MCF 10A (cell line): ENCODE measurements around the gene C1QTNF9B. TPM values are rescaled to one million over a fixed set of nuclear protein-coding genes. Genes with fewer than 3 reads are reported as not detected.
"Not testable (repeated sequence)": the region's sequence is repeated elsewhere in the genome, so short reads cannot be mapped to it uniquely, and the experiment has no call there.

ENCODE experiments used
- BruUV-seq: library from RNA; stranded (reverse); fragments of 400-500 nt; replicated peaks from 2 replicates; lab custom pipeline; 2021; lab: Mats Ljungman, UMichigan
- CTCF ChIA-PET: fragments of 300-600 bp; sonication (Branson Sonifier 250); formaldehyde crosslinking; extraction: SDS; loops from one replicate; lab custom pipeline; 2021; ENCODE audit warnings: antibody characterized with exemption, inconsistent platforms; lab: Yijun Ruan, JAX
- POLR2A ChIA-PET: fragments of 300-600, 350-650 bp; sonication (Branson Sonifier 250); formaldehyde crosslinking; extraction: SDS; loops from one replicate; lab custom pipeline; 2020; ENCODE audit warnings: antibody characterized with exemption, inconsistent platforms; lab: Yijun Ruan, JAX
- DNase-seq: peaks from one replicate; pipeline ENCODE4 v3.0.0-alpha.2; 2018; ENCODE audit not compliant: unreplicated experiment
- H3K27ac Mint-ChIP-seq: one replicate; pipeline ENCODE4 v1.8.0; 2022; ENCODE audit warnings: mild to moderate bottlenecking, low read depth, mixed read lengths; ENCODE audit not compliant: unreplicated experiment
- H3K27me3 Mint-ChIP-seq: one replicate; pipeline ENCODE4 v1.8.0; 2022; ENCODE audit warnings: mixed read lengths; ENCODE audit not compliant: insufficient read depth, unreplicated experiment
- H3K36me3 Mint-ChIP-seq: one replicate; pipeline ENCODE4 v1.8.0; 2022; ENCODE audit warnings: mild to moderate bottlenecking, moderate library complexity, mixed read lengths; ENCODE audit not compliant: insufficient read depth, unreplicated experiment
- H3K4me1 Mint-ChIP-seq: one replicate; pipeline ENCODE4 v1.8.0; 2022; ENCODE audit warnings: mixed read lengths; ENCODE audit not compliant: insufficient read depth, unreplicated experiment
- H3K4me3 Mint-ChIP-seq: one replicate; pipeline ENCODE4 v1.8.0; 2022; ENCODE audit warnings: mild to moderate bottlenecking, moderate library complexity, mixed read lengths; ENCODE audit not compliant: unreplicated experiment
- H3K9me3 Mint-ChIP-seq: one replicate; pipeline ENCODE4 v1.8.0; 2022; ENCODE audit warnings: mixed read lengths; ENCODE audit not compliant: unreplicated experiment
- intact Hi-C: fragments of 100-400 bp; cut with micrococcal nuclease; formaldehyde crosslinking; loops from 2 replicates; pipeline ENCODE4 v1.14.1; 2022
- total RNA-seq: library from RNA; stranded (reverse); gene quantifications from 2 replicates; pipeline ENCODE4 v1.2.3, GENCODE V29; 2022
- TF ChIP-seq, protein P1 (sequence below): fragments of 200-600 bp; IDR thresholded peaks from one replicate; pipeline ENCODE4 v1.8.0; 2022; ENCODE audit warnings: antibody characterized with exemption, mild to moderate bottlenecking; ENCODE audit not compliant: unreplicated experiment

The C1QTNF9B gene
- total RNA-seq, 1 experiment from 2014 or later = not detected

DNA sequence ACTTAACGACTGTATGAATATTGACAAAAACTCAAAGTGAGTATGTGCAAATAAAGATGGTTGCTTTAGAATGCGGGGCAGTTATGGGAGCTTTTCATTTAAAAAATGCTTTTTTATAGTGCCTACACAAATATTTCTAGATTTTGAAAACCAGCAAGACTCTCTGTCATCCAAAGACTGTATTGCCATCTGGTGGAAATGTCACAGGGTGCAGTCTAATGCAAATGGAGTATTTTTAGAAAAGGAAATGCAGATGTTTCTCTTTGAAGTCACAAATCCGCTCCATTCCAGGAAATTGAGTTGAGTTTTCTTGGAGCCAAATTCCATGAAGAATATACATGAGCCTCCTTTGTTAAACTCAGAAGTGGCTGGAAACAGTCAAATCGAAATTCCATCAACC, 2.3 kb upstream of the C1QTNF9B start:
- Mint-ChIP-seq H3K27ac (no peak overlapping the region), H3K4me1 (no peaks in the 10 kb centered on the region), H3K4me3 (no peak overlapping the region), H3K27me3 (peaks cover 8% of the 10 kb centered on the region), H3K36me3 (no peaks in the 10 kb centered on the region), H3K9me3 (no peaks in the 10 kb centered on the region)
- DNase-seq = peak; percentile 52
- CTCF ChIA-PET = interaction anchor here (0.8 to 5.2 kb wide), 20 partner anchors 8 to 1098 kb away, joined by 3 to 40 read pairs (median 4); partner anchors contain the start of gene MIPEP
- BruUV-seq = no TSS peak
- intact Hi-C loops = loop anchor here (1.0 kb wide), 1 partner anchor 433 kb away; no protein-coding TSS in a partner anchor
- TF ChIP-seq, protein P1, sequence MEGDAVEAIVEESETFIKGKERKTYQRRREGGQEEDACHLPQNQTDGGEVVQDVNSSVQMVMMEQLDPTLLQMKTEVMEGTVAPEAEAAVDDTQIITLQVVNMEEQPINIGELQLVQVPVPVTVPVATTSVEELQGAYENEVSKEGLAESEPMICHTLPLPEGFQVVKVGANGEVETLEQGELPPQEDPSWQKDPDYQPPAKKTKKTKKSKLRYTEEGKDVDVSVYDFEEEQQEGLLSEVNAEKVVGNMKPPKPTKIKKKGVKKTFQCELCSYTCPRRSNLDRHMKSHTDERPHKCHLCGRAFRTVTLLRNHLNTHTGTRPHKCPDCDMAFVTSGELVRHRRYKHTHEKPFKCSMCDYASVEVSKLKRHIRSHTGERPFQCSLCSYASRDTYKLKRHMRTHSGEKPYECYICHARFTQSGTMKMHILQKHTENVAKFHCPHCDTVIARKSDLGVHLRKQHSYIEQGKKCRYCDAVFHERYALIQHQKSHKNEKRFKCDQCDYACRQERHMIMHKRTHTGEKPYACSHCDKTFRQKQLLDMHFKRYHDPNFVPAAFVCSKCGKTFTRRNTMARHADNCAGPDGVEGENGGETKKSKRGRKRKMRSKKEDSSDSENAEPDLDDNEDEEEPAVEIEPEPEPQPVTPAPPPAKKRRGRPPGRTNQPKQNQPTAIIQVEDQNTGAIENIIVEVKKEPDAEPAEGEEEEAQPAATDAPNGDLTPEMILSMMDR = peak; percentile 47
- POLR2A ChIA-PET = interaction anchor here (0.6 to 1.6 kb wide), 2 partner anchors 11 to 433 kb away, joined by 3 to 4 read pairs; no protein-coding TSS in a partner anchor

DNA sequence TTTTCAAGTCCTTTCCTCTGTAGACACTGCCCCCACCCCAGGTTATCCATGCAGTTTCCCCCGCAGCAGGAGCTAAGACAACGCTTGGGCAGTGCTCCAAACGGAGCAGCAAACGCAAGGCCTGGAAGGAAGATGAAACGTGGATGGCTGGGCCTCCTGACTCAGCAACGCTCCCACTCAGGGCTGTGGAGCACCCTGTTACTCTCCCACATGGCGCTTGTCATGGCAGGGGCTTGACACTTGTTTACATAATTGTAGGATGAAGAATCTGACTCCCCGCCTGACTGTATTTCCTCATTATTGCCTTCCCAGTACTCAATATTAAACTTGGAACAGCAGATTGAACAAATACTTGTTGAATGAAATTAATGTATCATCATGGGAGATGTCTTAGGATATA, 799 bp upstream of the C1QTNF9B start:
- intact Hi-C loops = no loop called here
- no peaks in the 10 kb centered on the region for H3K36me3 Mint-ChIP-seq
- ChIA-PET POLR2A (no interaction called here), CTCF (interaction anchor here (0.6 to 5.2 kb wide), 14 partner anchors 9 to 1604 kb away, joined by 3 to 40 read pairs (median 4); partner anchors contain the start of gene MIPEP)
- H3K4me1 Mint-ChIP-seq = no peaks in the 10 kb centered on the region
- H3K9me3 Mint-ChIP-seq = no peaks in the 10 kb centered on the region
- no TSS peak for BruUV-seq
- H3K27me3 Mint-ChIP-seq = peaks cover 8% of the 10 kb centered on the region
- no peak overlapping the region for H3K27ac Mint-ChIP-seq
- DNase-seq = no peak
- TF ChIP-seq, protein P1 = no peak
- no peak overlapping the region for H3K4me3 Mint-ChIP-seq

DNA sequence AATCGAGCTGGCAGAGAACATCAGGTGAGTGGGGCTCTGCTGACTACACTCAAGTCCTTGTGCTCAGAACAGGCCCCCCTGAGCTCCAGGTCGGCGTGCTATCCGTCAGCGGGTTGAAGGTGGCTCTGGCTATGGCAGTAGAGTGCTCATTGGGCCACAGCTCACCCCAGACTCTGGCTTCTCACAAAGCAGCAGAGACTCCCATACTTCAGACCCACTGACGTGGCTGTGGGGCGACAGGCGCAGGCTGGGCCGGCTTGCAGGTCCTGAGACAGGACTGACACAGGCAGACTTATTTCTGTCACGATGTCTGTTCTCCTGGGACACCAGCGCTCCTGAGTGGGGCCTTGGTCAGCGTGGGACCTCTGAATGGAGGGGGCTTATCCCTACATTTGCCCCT, 2.6 kb downstream of the C1QTNF9B start:
- H3K27me3 Mint-ChIP-seq, CTCF ChIA-PET, H3K27ac Mint-ChIP-seq, POLR2A ChIA-PET, H3K9me3 Mint-ChIP-seq, H3K36me3 Mint-ChIP-seq, H3K4me3 Mint-ChIP-seq, intact Hi-C loops, DNase-seq, BruUV-seq, H3K4me1 Mint-ChIP-seq: not testable (repeated sequence)

DNA sequence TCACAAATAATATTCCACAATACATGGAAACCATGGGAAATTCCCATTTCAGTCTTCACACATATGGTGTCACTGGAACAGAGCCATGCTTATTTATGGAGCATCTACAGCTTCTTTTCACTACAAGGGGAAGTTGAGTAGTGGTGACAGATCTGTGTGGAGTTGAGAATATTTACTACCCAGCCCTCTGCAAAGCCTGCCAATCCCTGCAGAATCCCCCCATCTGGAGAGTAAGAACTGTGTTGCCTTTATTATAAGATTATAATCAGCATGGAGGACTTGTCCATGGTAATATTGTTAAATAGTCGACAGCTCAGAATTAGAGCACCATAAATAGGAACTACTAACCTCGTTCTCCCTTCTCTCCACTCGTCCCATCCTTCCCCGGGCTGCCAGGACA, 3.5 kb downstream of the C1QTNF9B start:
- BruUV-seq, H3K4me1 Mint-ChIP-seq, intact Hi-C loops, H3K27me3 Mint-ChIP-seq, H3K27ac Mint-ChIP-seq, DNase-seq, H3K9me3 Mint-ChIP-seq, H3K36me3 Mint-ChIP-seq, POLR2A ChIA-PET, H3K4me3 Mint-ChIP-seq: not testable (repeated sequence)
- CTCF ChIA-PET = interaction anchor here (0.6 kb wide), 1 partner anchor 9 kb away, joined by 3 read pairs; no protein-coding TSS in a partner anchor
